Measurements from ENCODE around the gene ZDHHC1. TPM values are rescaled to one million over a fixed set of nuclear protein-coding genes. Genes with fewer than 3 reads are reported as not detected.

The ZDHHC1 gene
- total and polyA plus RNA-seq, 5 experiments from 2014 or later = 0.18 to 0.52 (median 0.28) TPM; not detected in 1

- H3K9me3 Mint-ChIP-seq = no peaks in the 10 kb centered on the region
- peaks cover 26 to 45% (median 33%) of the 10 kb centered on the region in 4 donors for H3K4me1 Mint-ChIP-seq
- H3K27me3 Mint-ChIP-seq = no peaks in the 10 kb centered on the region
- peaks cover 0 to 18% (median 3%) of the 10 kb centered on the region in 3 donors for H3K36me3 Mint-ChIP-seq
- DNase-seq (no peak), ATAC-seq (no peak)
- no peak overlapping the region for H3K4me3 Mint-ChIP-seq
- POLR2A ChIA-PET = no interaction called here
- peak overlapping the region in 1 of 10 donors; percentile 5 for H3K27ac Mint-ChIP-seq
These were observed 41.3 kb upstream of the ZDHHC1 start for GRCh38 chr16:67457611-67458010.

- POLR2A ChIA-PET = no interaction called here
- Mint-ChIP-seq H3K27ac (peak overlapping the region in 6 of 10 donors; percentile 2 to 83 (median 40)), H3K4me3 (no peak overlapping the region), H3K27me3 (no peaks in the 10 kb centered on the region), H3K9me3 (no peaks in the 10 kb centered on the region), H3K4me1 (peaks cover 25 to 40% (median 32%) of the 10 kb centered on the region in 4 donors), H3K36me3 (peaks cover 0 to 15% (median 3%) of the 10 kb centered on the region in 3 donors)
- DNase-seq (no peak), ATAC-seq (no peak)
These were observed 40.3 kb upstream of the ZDHHC1 start for GRCh38 chr16:67456391-67457081.

GRCh38 chr16:67454852-67455251 is 38.6 kb upstream of the ZDHHC1 start:
- peaks cover 25 to 38% (median 29%) of the 10 kb centered on the region in 4 donors for H3K4me1 Mint-ChIP-seq
- H3K36me3 Mint-ChIP-seq = peaks cover 0 to 29% (median 3%) of the 10 kb centered on the region in 3 donors
- POLR2A ChIA-PET = no interaction called here
- no peaks in the 10 kb centered on the region for H3K9me3 Mint-ChIP-seq
- peak overlapping the region in 4 of 10 donors; percentile 40 to 76 (median 56) for H3K27ac Mint-ChIP-seq
- no peaks in the 10 kb centered on the region for H3K27me3 Mint-ChIP-seq
- no peak for ATAC-seq
- H3K4me3 Mint-ChIP-seq = no peak overlapping the region
- no peak for DNase-seq

GRCh38 chr16:67454104-67454503 is 37.8 kb upstream of the ZDHHC1 start:
- Mint-ChIP-seq H3K27me3 (no peaks in the 10 kb centered on the region), H3K4me3 (no peak overlapping the region), H3K27ac (peak overlapping the region in 5 of 10 donors; percentile 7 to 79 (median 47)), H3K36me3 (peaks cover 0 to 33% (median 3%) of the 10 kb centered on the region in 3 donors), H3K9me3 (no peaks in the 10 kb centered on the region), H3K4me1 (peaks cover 25 to 45% (median 31%) of the 10 kb centered on the region in 4 donors)
- POLR2A ChIA-PET = no interaction called here
- no peak for DNase-seq
- no peak for ATAC-seq

- Mint-ChIP-seq H3K4me3 (no peak overlapping the region), H3K27ac (no peak overlapping the region), H3K9me3 (no peaks in the 10 kb centered on the region), H3K36me3 (peaks cover 0 to 43% (median 3%) of the 10 kb centered on the region in 3 donors), H3K27me3 (no peaks in the 10 kb centered on the region), H3K4me1 (peaks cover 17 to 36% (median 22%) of the 10 kb centered on the region in 4 donors)
- ATAC-seq = no peak
- POLR2A ChIA-PET = no interaction called here
- DNase-seq = no peak
These were observed 35.6 kb upstream of the ZDHHC1 start for GRCh38 chr16:67451704-67452435.

GRCh38 chr16:67451061-67451703 is 34.9 kb upstream of the ZDHHC1 start:
- Mint-ChIP-seq H3K27me3 (no peaks in the 10 kb centered on the region), H3K36me3 (peaks cover 0 to 47% (median 3%) of the 10 kb centered on the region in 3 donors), H3K4me3 (no peak overlapping the region), H3K27ac (peak overlapping the region in 1 of 10 donors; percentile 37), H3K4me1 (peaks cover 12 to 36% (median 21%) of the 10 kb centered on the region in 4 donors), H3K9me3 (no peaks in the 10 kb centered on the region)
- ATAC-seq (no peak), DNase-seq (no peak)
- POLR2A ChIA-PET = no interaction called here

GRCh38 chr16:67449739-67450138 is 33.5 kb upstream of the ZDHHC1 start:
- Mint-ChIP-seq H3K4me1 (peaks cover 4 to 24% (median 16%) of the 10 kb centered on the region in 4 donors), H3K27ac (peak overlapping the region in 2 of 10 donors; percentile 16 to 53), H3K27me3 (no peaks in the 10 kb centered on the region), H3K36me3 (peaks cover 0 to 51% (median 3%) of the 10 kb centered on the region in 3 donors), H3K4me3 (no peak overlapping the region), H3K9me3 (no peaks in the 10 kb centered on the region)
- no peak for ATAC-seq
- DNase-seq = no peak
- POLR2A ChIA-PET = no interaction called here

- no peak for DNase-seq
- Mint-ChIP-seq H3K4me3 (no peak overlapping the region), H3K4me1 (peaks cover 4 to 24% (median 16%) of the 10 kb centered on the region in 4 donors), H3K9me3 (no peaks in the 10 kb centered on the region), H3K27me3 (no peaks in the 10 kb centered on the region), H3K27ac (peak overlapping the region in 2 of 10 donors; percentile 16 to 53), H3K36me3 (peaks cover 0 to 51% (median 3%) of the 10 kb centered on the region in 3 donors)
- POLR2A ChIA-PET = no interaction called here
- ATAC-seq = no peak
These were observed 33.1 kb upstream of the ZDHHC1 start for GRCh38 chr16:67449336-67449735.

- POLR2A ChIA-PET = no interaction called here
- no peak overlapping the region for H3K4me3 Mint-ChIP-seq
- H3K27me3 Mint-ChIP-seq = no peaks in the 10 kb centered on the region
- peaks cover 0 to 47% (median 3%) of the 10 kb centered on the region in 3 donors for H3K36me3 Mint-ChIP-seq
- DNase-seq = no peak
- H3K4me1 Mint-ChIP-seq = peaks cover 4 to 24% (median 14%) of the 10 kb centered on the region in 4 donors
- H3K27ac Mint-ChIP-seq = no peak overlapping the region
- H3K9me3 Mint-ChIP-seq = no peaks in the 10 kb centered on the region
- no peak for ATAC-seq
These were observed 32.3 kb upstream of the ZDHHC1 start for GRCh38 chr16:67448580-67448979.

- POLR2A ChIA-PET = interaction anchor here (0.7 kb wide), 1 partner anchor 33 kb away, joined by 3 read pairs; no protein-coding TSS in a partner anchor
- H3K36me3 Mint-ChIP-seq = peaks cover 0 to 43% (median 0%) of the 10 kb centered on the region in 3 donors
- DNase-seq (peak in 7 of 10 donors; percentile 21 to 39 (median 23)), ATAC-seq (peak; percentile 59 to 66)
- no peaks in the 10 kb centered on the region for H3K27me3 Mint-ChIP-seq
- peaks cover 4 to 24% (median 14%) of the 10 kb centered on the region in 4 donors for H3K4me1 Mint-ChIP-seq
- peak overlapping the region in 2 of 10 donors; percentile 40 to 58 for H3K27ac Mint-ChIP-seq
- H3K4me3 Mint-ChIP-seq = no peak overlapping the region
- H3K9me3 Mint-ChIP-seq = no peaks in the 10 kb centered on the region
These were observed 31.3 kb upstream of the ZDHHC1 start for GRCh38 chr16:67447508-67448076.

- peak overlapping the region in 4 of 10 donors; percentile 37 to 58 (median 48) for H3K27ac Mint-ChIP-seq
- no peak overlapping the region for H3K4me3 Mint-ChIP-seq
These were observed 30.8 kb upstream of the ZDHHC1 start for GRCh38 chr16:67446968-67447507.

More at GRCh38 chr16:67446968-67447507, 30.8 kb upstream of the ZDHHC1 start:
- Mint-ChIP-seq H3K4me1 (peaks cover 4 to 24% (median 14%) of the 10 kb centered on the region in 4 donors), H3K9me3 (no peaks in the 10 kb centered on the region), H3K36me3 (peaks cover 0 to 43% (median 0%) of the 10 kb centered on the region in 3 donors), H3K27me3 (no peaks in the 10 kb centered on the region)
- DNase-seq (no peak), ATAC-seq (no peak)
- POLR2A ChIA-PET = interaction anchor here (0.7 kb wide), 1 partner anchor 34 kb away, joined by 3 read pairs; no protein-coding TSS in a partner anchor

Measured in naive thymus-derived CD8-positive, alpha-beta T cell (primary cell).